ENCODE results near the gene SPATS2.

GRCh38 chr12:49552425-49552824, 185.2 kb downstream of the SPATS2 start:
- TF ChIP-seq CTCF (IDR thresholded peaks at IDR 0.05) (no peak), POLR2AphosphoS5 (IDR thresholded peaks at IDR 0.05; ENCODE audit: low read depth, low read length) (no peak), SIN3A (IDR thresholded peaks at IDR 0.05; ENCODE audit: borderline replicate concordance, insufficient read depth, low read depth, low read length) (no peak), TCF7L2 (IDR thresholded peaks at IDR 0.05; ENCODE audit: low read depth, low read length) (no peak), REST (IDR thresholded peaks at IDR 0.05; ENCODE audit: insufficient read depth in 1 of 2, low read depth in 2 of 2, low read length in 1 of 2) (no peak)

Data from Panc1 (cell line).